HFF-Myc (cell line): ENCODE data around the gene TMEM183A.
"Not testable (repeated sequence)": the region's sequence is repeated elsewhere in the genome, so short reads cannot be mapped to it uniquely, and the experiment has no call there.

Experiments
- DNase-seq: peaks from one replicate; pipeline ENCODE4 v3.0.0-alpha.2; 2011; ENCODE audit warnings: low read depth; ENCODE audit errors: extremely low read depth
- H3K4me3 ChIP-seq: replicated peaks from 2 replicates; pipeline ENCODE4 v1.5.1; 2011; ENCODE audit warnings: low read depth, mild to moderate bottlenecking, control low read depth, low read length
- CTCF ChIP-seq: IDR thresholded peaks from 2 replicates; pipeline ENCODE4 v1.5.1; 2012; ENCODE audit warnings: mild to moderate bottlenecking, low read depth, low read length, control low read depth; ENCODE audit errors: missing control alignments

Gene TMEM183A

GRCh38 chr1:202972046-202972445 is 35.1 kb upstream of the TMEM183A start:
- DNase-seq = no peak
- no peak for TF ChIP-seq CTCF
- H3K4me3 ChIP-seq = no peak overlapping the region

GRCh38 chr1:202974856-202975255 is 32.3 kb upstream of the TMEM183A start:
- no peak for DNase-seq
- H3K4me3 ChIP-seq = no peak overlapping the region
- no peak for TF ChIP-seq CTCF

GRCh38 chr1:202976633-202977032 is 30.5 kb upstream of the TMEM183A start:
- no peak for DNase-seq
- no peak for TF ChIP-seq CTCF
- H3K4me3 ChIP-seq = no peak overlapping the region

- H3K4me3 ChIP-seq = no peak overlapping the region
- no peak for TF ChIP-seq CTCF
- no peak for DNase-seq
These were observed 27.7 kb upstream of the TMEM183A start for GRCh38 chr1:202979459-202979858.

- no peak for DNase-seq
- no peak for TF ChIP-seq CTCF
- no peak overlapping the region for H3K4me3 ChIP-seq
These were observed 25.2 kb upstream of the TMEM183A start for GRCh38 chr1:202981939-202982338.

GRCh38 chr1:202982715-202983430 is 24.3 kb upstream of the TMEM183A start:
- DNase-seq = no peak
- TF ChIP-seq CTCF = no peak
- no peak overlapping the region for H3K4me3 ChIP-seq

GRCh38 chr1:202986120-202986519 is 21.1 kb upstream of the TMEM183A start:
- DNase-seq, H3K4me3 ChIP-seq: not testable (repeated sequence)
